Stimulated activated CD8-positive, alpha-beta memory T cell treated with anti-CD3 and anti-CD28 coated beads, Interleukin-15, amount 100 ng/mL, for 24 hours (primary cell): Measurements from ENCODE around the gene ZBTB22.
"Not testable (repeated sequence)": the region's sequence is repeated elsewhere in the genome, so short reads cannot be mapped to it uniquely, and the experiment has no call there.

Experiments
- DNase-seq: peaks from one replicate; pipeline ENCODE4 v3.0.0-alpha.2; 2020; ENCODE audit warnings: low read depth

The ZBTB22 gene

DNA sequence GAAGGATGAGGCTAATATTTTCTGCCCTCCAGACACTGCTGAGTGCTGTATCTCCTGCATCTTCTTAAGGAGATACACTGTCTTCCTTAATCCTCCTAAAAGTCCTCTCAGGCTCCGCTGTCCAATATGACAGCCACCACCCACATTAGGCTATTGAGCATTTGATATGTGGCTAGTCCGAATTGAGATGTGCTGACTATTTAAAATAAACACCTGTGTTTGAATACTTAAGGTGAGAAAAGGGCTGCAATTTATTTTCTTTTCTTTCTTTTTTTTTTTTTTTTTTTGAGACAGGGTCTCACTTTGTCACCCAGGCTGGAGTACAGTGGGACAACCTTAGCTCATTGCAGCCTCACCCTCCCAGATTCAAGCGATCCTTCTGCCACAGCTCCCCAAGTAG is 15.7 kb downstream of the ZBTB22 start:
- no peak for DNase-seq

DNA sequence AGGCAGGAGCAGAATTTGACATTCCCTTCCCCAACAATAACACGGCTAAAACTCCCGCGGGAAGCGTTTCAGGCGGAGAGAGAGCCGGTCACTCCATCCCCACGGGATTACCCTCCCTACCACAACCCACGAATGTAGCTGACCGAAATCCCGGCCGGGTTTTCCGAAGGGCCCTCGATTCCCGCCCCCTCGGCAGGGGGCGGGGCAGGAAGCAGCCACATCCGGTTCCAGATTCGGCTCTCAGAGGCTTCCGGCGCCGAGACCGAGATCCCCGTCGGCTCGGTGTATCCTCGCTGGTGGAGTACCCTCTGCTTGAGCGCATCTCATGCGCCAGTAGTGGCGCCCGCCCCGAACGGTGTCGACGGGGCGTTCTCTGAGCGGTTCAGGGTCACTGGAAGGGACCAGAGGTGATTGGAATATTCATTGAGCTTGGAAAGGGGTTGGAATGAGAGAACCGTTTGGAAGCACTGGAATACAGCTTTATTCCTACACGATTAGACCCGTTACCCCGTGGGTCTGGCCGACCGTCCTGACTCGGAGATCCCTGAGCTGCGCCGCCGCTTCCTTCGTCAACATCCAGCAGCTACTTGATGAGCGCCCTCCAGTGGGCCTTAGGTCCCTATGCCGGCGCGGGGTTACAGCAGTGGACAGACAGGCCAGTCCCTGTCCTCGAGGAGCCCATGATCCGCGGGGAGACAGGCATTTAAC is 18.2 kb downstream of the ZBTB22 start:
- DNase-seq, result peak; percentile 87

DNA sequence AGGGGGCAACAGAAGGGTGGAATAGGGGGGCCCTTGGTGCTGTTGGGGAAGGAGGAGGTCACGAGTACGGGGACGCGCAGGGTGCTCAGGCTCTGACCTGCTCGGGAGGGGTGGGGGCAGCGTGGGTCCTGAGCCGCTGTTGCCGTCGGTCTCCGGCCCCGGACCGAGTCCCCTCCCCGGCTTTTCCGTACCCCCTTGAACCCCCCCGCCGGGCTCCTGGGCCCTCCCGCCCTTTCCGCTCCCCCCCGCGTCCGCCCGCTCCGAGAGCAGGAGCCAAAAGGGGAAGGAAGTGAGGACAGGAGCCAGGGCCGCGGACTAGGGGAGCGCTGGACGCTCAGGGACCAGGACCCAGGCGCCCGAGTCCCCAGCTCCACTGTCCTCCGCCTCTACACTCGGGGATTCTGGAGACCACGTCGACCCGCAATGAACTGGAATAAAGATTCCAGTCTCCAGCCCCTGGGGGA is 18.7 kb downstream of the ZBTB22 start, which contains the start of gene RGL2:
Gene RGL2, minus strand, starts transcription at position 170 of the 464 bp plus-strand sequence. CDS start 332 bp downstream, outside the sequence.
- no peak for DNase-seq

DNA sequence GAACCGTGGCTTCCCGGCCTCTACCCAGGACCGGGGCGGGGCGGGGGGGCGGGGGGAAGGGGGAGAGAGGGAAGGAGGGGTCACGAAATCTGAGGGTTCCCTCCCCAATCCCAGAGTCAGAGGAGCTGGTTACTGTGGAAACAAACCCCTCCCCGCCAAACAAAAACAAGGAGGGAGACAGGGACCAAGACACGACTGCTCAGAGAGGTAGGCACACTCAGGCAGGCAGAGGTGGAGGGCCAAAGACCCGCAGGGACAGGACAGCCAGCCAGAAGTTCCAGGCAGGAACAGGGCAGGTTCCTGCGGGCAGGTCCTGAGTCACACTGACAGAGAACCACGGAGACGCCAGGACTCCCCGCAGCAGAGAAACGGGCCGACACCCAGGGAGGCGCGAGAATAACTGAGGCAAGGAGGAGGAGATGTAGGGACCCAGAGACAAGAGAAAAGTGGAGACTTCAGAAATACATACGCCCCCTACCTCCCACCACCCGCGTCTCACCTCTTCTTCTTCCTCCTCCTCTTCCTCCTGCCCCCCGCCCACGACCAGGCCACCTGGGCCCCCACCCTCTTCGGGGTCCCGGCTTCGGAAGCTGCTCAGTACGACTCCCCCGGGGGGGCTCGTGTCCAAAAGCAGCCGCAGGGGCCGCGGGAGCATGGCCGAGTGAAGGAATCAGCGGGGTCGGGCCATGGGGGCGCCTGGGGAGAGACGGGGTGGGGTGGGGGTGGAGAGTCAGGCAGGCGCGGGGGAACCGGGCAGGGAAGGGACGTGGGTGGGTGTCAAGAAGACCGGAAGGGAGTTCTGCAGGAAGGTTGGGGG is 19.4 kb downstream of the ZBTB22 start:
- no peak for DNase-seq

DNA sequence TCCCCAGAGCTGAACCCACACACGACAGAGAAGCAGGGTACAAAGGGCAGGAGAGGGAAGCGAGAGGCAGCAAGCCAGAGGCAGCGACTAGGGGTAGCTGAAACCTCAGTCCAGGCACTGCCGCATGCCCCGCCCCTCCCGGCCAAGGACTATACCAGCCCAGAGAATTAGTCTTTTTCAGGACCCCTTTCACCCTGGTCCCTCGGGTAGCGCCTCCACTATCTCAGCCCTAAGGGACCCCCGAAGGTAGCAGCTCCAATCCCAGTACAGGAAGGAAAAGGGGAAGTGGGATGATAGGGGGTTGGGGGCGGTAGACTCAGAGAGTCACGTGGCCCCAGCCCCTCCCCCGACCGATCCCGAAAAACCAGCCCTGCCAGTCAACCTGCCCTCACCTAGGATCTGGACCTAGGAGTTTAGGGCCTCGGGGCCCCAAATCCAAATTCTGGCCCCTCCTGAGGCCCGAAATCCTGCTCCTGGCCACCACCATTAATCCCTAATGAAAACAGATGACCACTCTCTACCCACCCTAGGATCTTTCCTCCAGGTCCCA is 20.1 kb downstream of the ZBTB22 start:
- no peak for DNase-seq

DNA sequence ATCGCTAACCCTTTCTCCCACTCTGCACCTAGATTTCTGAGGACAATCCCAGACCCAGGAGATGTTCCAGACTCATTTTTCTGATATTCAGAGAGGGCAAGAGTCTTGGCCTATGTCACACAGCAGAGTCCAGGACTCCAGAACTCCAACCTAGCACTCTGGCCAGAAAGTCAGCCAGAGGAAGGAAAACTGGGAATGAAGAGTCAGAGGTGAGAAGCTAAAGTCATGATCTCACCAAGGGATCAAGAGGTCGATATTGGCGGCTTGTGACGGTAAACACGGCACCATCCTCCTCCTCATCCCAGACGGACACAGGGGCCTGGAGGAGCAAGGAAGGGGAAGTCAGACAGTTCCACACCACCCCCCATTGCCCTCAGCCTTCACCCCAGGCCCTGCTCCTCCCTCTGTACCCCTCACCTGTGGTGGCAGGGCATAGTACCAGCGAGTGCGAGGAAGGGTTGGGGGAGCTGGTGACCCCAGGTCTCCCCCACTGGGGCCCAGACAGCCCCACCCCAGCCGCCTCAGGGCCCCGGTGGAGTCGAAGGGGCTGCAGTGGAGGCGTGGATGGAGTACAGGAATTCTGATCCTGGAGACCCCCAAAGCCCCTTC is 20.6 kb downstream of the ZBTB22 start:
- DNase-seq, result no peak

DNA sequence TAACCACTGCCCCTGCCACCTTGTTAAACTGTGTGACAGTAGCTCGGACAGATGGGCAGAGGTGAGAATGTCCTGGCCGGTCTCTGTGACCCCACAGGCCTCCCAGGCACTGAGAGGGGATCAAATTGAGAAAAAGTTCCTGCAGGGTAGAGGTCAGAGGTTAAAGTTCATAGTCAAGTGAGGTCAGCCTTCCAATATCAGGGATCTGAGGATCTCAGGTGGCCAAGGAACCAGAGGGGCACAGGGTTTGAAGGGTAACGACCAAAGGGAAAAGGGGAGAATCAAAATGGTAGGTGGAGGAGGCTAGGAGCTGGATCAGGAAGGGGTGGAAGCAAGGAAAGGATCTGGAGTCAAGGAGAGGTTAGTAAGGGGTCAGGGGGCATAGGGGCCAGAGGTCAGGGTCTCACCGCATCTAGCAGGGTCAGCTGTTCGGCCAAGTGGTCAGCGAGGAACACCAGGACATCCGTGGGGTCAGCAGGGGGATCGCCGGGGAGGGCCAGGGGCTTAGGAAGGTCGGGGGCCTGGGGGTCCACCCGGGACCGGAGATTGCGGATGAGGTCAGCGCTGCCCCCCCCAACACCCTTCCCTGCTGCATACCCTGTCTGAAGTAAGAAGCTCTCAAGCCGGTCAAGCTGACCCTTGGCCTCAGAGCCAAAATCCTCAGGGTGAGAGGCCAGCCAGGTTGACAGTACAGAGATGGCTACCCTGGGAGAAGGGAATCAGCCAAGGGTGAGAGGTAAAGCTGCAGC is 21.7 kb downstream of the ZBTB22 start:
- no peak for DNase-seq

DNA sequence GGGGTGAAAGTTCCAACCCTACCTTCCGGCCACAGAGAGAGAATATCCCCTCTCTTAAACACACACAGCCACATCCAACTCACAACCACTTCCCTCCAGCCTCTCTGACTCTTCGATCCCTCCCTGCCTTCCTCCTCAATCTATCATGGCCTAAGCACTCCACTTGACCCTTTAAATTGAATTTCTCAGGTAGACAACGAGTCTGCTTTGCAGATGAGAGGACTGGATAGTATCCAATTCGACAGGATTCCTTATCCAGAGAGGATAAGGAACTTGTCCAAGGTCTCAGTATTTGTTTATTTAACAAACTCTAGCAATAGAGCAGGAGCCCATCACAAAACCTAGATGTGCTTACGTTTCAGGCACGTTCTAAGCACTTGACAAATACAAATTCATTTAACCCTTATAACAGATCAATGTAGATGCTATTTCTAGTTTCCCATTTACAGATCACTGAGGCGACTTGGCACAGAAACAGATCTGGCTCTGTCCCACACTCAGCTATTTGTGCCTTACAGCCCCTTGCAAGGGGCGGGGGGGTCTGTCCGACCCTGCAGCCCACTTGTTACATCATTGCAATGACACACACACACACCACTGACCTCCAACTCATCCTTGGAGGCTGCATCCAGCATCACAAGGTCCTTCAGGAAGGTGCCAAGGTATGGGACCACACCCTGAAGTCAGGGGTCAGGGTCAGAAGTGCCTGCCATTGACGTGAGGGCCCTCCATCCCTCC is 23.3 kb downstream of the ZBTB22 start:
- no peak for DNase-seq

DNA sequence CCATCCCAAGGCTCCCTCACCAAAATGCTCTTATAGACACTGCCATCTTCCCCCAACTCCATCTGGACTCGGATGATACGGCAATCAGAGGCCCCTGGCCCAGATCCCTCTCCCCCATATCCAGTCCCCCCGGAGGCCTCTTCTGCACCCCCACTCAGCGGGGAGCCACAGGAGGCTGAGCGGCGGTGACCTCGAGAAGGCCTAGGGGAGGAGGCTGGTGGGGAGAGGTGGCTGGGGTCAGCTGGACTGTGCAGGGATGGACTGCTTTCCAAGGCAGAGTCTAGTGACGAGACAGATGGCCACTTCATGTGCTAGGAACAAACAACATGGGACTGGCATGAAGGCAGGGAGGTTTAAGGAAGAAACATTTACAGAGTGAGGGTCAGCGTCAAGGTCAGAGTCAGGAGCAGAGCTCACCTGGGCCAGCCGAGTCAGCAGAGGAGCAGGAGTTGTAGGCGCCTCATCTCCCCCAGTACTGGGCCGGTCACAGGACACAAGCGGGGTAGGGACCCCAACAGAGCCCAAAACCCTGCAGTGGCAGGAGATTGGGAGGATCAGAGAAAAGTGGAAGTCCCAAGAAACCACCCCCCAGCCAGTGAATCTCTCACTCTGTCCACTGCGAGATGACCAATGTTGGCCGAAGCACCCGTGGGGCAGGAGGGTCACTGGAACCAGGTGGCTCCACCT is 24.4 kb downstream of the ZBTB22 start:
- no peak for DNase-seq

DNA sequence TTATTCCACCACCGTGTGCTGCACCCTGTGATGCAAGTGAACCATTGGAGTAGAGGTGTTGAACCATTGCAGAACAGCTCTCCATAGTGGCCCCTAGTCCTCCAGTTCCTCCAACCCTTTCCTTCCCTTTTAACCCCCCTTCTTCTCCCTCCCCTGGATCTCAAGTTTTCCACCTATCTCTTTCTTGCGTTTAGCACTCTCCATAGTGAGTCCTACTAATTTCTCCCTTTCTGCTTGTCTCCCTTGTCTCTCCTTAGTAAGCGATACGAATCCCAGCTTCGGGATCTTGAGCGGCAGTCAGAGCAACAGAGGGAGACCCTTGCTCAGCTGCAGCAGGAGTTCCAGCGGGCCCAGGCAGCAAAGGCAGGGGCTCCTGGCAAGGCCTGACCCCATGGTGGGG is 27.1 kb downstream of the ZBTB22 start:
- no peak for DNase-seq

DNA sequence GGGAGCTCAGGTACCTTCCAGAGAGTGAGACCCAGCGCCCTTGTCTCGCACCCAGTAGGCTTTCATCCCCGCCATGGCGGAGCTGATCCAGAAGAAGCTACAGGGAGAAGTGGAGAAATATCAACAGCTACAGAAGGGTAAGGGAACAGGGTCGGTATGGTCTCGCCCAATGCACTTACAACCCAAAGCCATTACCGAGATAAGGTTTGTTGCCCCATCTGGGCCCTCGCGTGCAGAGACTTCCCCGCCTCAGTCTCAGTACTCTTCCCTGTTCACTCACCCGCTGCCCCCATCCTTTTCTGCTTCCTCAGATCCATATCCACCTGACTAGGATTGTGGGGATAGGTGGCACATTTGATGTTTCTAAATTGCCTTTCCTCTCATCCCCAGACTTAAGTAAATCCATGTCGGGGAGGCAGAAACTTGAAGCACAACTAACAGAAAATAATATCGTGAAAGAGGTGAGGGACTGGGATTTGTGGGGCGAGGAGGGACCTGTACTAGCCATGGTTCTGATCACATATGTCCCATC is 27.7 kb downstream of the ZBTB22 start:
- DNase-seq, result no peak

DNA sequence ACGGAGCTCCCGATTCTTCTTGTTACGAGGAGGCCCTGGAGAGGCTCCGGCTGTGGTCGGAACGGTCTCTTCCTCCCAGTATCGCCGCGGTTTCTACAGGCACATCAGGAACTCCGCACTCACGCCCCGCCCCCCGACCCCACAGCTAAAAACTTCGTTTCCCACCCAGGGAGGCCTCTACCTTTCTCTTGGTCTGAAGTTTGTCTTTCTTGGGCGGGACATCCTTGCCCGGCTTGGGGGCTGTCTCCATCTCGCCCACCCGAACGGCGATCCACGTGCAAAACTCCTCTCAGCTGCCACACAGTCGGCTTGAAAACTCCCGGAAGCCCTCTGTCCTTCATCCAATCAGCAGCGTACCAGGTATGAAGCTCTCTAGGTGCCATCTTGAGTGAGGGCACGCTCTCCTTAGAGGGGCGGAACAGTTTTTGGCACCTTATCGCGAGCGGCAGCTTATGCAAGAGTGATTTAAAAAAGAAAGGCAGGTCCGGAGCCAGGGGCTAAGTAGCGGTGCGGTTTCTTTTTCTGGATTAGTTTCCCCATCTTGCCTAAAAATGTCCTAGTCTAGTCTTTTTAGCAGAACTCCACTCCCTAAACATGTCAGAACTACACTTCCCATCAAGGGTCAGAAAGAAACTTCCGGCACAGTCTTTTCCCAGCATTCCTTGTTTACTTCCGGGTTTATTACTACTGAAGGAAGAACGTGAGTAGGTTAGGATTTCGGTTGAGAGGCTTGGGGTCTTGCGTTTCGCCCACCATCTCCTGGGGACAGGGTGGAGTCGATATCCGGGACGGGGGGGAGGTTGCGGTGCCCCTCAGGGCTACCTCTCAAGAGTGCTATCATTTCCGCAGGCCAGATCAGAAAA is 28.4 kb downstream of the ZBTB22 start, which contains the start of the genes PFDN6 and WDR46:
Gene PFDN6, plus strand, starts transcription at position 681 of the 863 bp plus-strand sequence. CDS start 256 bp downstream, outside the sequence.
Gene WDR46, minus strand, starts transcription at position 319 of the 863 bp plus-strand sequence. Its CDS starts 69 bp downstream, at position 250.
- no peak for DNase-seq

DNA sequence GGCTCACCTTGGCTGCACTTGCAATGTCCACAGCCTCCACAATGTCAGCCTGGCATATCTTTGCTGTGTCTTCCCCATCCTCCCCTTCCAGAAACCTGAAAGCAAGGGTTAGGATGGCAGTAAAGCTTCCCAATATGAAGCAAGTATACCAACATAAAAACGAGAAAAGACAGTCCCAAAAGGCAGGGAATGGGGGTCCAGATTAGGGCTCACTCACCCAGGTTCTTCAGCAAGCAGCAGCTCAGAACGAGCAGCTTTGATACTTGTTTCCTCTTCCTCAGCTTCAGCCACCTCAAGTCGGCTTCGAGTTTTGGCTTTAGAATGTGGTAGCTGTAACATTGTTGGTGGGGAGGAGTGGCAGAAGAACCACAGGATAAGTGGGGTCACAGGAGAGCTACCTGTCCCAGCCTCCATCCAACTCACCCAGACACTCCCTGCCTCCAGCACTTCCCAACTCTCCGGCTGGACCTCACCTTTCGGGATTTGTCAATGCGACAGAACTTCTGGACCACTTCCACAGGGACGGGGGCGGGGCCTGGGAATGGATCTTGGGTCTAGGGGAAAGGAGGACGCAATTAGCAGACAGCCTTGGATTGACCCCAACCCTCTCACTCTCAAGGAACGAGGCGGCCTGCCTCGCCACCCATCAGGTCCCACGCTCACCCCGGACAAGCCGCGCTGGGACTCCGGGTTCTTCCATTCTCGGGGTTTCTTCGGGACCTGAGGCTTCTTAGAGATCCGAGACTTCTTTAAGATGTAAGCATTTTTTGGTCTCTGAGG is 29.2 kb downstream of the ZBTB22 start:
- no peak for DNase-seq

DNA sequence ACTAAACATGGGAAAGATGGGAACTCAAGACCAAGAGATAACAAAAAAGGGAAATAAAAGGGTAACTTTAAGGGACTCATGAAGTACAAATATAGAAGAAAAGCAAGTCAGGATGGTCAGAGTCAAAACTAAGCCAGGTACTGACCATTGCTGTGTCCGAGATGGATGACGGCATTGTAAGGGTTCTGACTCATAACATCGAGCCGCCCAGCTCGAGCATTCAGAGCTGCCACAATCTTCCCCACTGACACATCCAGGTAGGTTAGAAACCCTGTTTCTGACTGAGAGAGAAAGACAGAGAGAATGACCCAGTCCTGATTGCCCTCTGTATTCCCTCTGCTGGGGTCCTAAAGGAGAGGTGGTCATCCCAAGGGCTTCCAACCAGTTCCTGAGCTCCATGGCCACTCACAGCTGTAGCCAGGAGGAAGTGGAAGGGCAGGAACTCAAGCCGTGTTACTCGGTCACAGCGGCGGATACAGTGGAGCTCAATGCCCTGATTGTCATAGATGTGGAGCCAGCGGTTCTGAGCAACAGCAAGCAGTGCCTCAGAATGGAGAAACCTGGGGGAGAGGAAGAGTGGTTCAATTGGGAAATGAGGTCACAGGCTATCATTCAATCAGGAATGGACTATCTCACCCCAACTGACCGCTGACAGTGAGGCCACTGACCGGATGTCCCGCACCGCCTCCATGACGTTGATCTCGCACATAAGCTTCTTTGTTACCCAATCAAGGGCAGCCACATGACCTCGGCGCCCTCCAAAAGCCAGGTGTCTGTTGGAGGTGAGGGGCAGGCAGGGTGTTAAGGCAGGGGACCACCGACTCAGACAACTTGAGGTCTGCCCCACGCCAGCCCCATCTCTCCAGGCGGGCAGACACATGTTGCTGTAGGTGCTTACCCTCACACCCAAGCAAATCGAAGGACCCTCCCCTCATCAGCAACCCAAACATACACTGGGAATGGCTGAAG is 30.3 kb downstream of the ZBTB22 start:
- no peak for DNase-seq

DNA sequence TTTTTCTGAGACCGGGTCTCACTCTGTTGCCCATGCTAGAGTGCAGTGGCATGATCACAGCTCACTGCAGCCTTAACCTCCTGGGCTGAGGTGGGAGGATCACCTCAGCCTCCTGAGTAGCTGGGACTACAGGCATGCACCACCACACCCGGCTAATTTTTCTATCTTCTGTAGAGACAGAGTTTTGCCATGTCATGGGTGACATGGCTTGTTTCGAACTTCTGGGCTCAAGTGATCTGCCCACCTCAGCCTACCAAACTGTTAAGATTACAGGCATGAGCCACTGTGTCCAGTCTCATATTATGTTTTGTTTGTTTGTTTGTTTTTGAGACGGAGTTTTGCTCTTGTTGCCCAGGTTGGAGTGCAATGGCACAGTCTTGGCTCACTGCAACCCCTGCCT is 32.3 kb downstream of the ZBTB22 start:
- DNase-seq, result not testable (repeated sequence)

DNA sequence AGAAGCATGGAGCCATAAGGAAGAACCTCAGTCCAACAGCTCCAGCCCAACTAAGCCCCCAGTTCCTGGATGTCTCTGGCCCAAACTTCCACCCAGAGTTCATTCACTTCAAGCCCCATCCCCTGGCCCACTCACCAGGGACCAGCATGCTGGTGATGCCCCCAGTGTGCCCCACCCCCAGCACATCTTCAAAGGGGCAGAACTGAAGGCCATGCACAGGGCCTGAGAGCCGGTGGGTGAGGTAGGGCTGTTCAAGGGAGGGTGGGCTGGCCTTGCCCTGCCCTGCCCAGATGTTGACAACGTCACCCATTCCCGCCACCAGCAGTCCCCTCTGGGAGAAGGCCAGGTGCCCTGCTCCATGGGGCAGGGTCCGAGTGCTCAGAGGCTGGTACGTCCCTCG is 37.0 kb downstream of the ZBTB22 start:
- no peak for DNase-seq

DNA sequence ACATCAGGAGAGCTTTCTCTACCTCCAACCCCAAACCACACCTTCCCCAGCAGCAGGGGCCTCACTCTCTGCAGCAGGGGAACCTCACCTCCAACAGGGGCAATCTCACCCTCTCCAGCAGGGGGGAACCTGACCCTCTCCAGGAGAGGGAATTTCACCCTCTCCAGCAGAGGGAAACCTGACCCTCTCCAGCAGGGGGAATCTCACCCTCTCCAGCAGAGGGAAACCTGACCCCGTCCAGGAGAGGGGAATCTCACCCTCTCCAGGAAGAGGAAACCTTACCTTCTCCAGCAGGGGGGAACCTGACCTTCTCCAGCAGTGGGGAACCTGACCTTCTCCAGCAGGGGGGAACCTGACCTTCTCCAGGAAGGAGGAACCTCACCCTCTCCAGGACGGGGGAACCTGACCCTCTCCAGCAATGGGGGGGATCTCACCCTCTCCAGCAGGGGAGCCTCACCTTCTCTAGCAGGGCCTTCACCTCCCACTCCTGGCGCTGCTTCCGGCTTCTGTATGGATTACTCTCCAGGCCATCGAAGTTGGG is 37.5 kb downstream of the ZBTB22 start:
- DNase-seq, result no peak
